CMK (cell line): Measurements from ENCODE around the gene GPS1.

Experiments used
- DNase-seq: peaks from one replicate; pipeline ENCODE4 v3.0.0-alpha.2; 2010; ENCODE audit warnings: low read depth

The GPS1 gene

GRCh38 chr17:82079001-82079677 lies 27.4 kb downstream of the GPS1 start:
- DNase-seq: no peak

GRCh38 chr17:82080048-82080788 lies 28.5 kb downstream of the GPS1 start:
- DNase-seq: no peak

GRCh38 chr17:82080789-82081464 lies 29.2 kb downstream of the GPS1 start:
- no peak for DNase-seq

- DNase-seq: no peak
Observed at GRCh38 chr17:82081546-82081945, 29.8 kb downstream of the GPS1 start.

GRCh38 chr17:82081966-82082365 lies 30.3 kb downstream of the GPS1 start:
- no peak for DNase-seq

GRCh38 chr17:82082456-82082855 lies 30.8 kb downstream of the GPS1 start:
- DNase-seq: no peak

- no peak for DNase-seq
Observed at GRCh38 chr17:82083009-82083408, 31.3 kb downstream of the GPS1 start.

- DNase-seq: no peak
Observed at GRCh38 chr17:82083533-82084359, 32.0 kb downstream of the GPS1 start.

GRCh38 chr17:82084373-82085030 lies 32.8 kb downstream of the GPS1 start:
- no peak for DNase-seq

- no peak for DNase-seq
Observed at GRCh38 chr17:82085031-82085861, 33.5 kb downstream of the GPS1 start.

GRCh38 chr17:82085931-82086764 lies 34.5 kb downstream of the GPS1 start:
- no peak for DNase-seq

- no peak for DNase-seq
Observed at GRCh38 chr17:82086941-82087906, 35.5 kb downstream of the GPS1 start.

- DNase-seq: no peak
Observed at GRCh38 chr17:82087961-82088837, 36.5 kb downstream of the GPS1 start.

- DNase-seq: no peak
Observed at GRCh38 chr17:82088838-82089722, 37.4 kb downstream of the GPS1 start.

GRCh38 chr17:82089723-82090548 lies 38.2 kb downstream of the GPS1 start:
- no peak for DNase-seq
